Measurements from ENCODE around the gene PLPPR2. TPM values are rescaled to one million over a fixed set of nuclear protein-coding genes. Genes with fewer than 3 reads are reported as not detected.

Gene PLPPR2
- total RNA-seq: 10.0 and 11.3 TPM in 2 replicates

GRCh38 chr19:11355160-11356073 lies at the start of gene PLPPR2:
Gene PLPPR2 (plus strand): TSS chr19:11355432. CDS start chr19:11357674, 2,242 bp downstream.

GRCh38 chr19:11339254-11340098 lies 15.8 kb upstream of the PLPPR2 start, which contains the start of gene RAB3D:
Gene RAB3D (minus strand): TSS chr19:11339657. CDS start chr19:11337399, 2,258 bp downstream.

GRCh38 chr19:11346104-11346940 lies 8.9 kb upstream of the PLPPR2 start, which contains the start of the genes CCDC159 and TMEM205:
Gene CCDC159 (plus strand): TSS chr19:11346519. CDS start chr19:11346607, 88 bp downstream.
Gene TMEM205 (minus strand): TSS chr19:11346268. CDS start chr19:11345619, 649 bp downstream.

GRCh38 chr19:11374433-11375142 lies 19.4 kb downstream of the PLPPR2 start, which contains the start of gene SWSAP1:
Gene SWSAP1 (plus strand): TSS chr19:11374666. CDS start chr19:11374681, 15 bp downstream.

Small RNA genes within 50 kb of the gene (small RNA-seq; reads per million reads assigned to genes)
- not detected for gene RF00019

Other genes starting within 250 kb of the PLPPR2 start
- gene SPC24, start 199.7 kb upstream of the PLPPR2 start, total RNA-seq: 53.2 and 79.5 TPM in 2 replicates
- gene KANK2, start 157.9 kb upstream of the PLPPR2 start, total RNA-seq: 53.1 and 70.1 TPM in 2 replicates
- gene ANGPTL8, start 115.8 kb upstream of the PLPPR2 start, total RNA-seq: not detected in 2 replicates
- 113 and 160 TPM in 2 replicates for gene DOCK6, start 92.9 kb upstream of the PLPPR2 start, total RNA-seq
- not detected in 2 replicates for gene TSPAN16, start 59.3 kb upstream of the PLPPR2 start, total RNA-seq
- gene RAB3D, start 15.8 kb upstream of the PLPPR2 start, total RNA-seq: 44.4 and 51.0 TPM in 2 replicates
- 97.9 and 112 TPM in 2 replicates for gene TMEM205, start 9.2 kb upstream of the PLPPR2 start, total RNA-seq
- gene CCDC159, start 8.9 kb upstream of the PLPPR2 start, total RNA-seq: 7.6 and 9.6 TPM in 2 replicates
- 0.80 and 1.2 TPM in 2 replicates for gene SWSAP1, start 19.2 kb downstream of the PLPPR2 start, total RNA-seq
- gene EPOR, start 28.9 kb downstream of the PLPPR2 start, total RNA-seq: 7.7 and 9.0 TPM in 2 replicates
- 2.9 and 3.9 TPM in 2 replicates for gene RGL3, start 63.9 kb downstream of the PLPPR2 start, total RNA-seq
- gene ODAD3, start 79.7 kb downstream of the PLPPR2 start, total RNA-seq: 0.50 TPM in 1 of 2 replicates, not detected in the other
- 120 and 121 TPM in 2 replicates for gene PRKCSH, start 80.2 kb downstream of the PLPPR2 start, total RNA-seq
- not detected in 2 replicates for gene ELAVL3, start 125.6 kb downstream of the PLPPR2 start, total RNA-seq
- 3.9 and 4.0 TPM in 2 replicates for gene ZNF653, start 150.4 kb downstream of the PLPPR2 start, total RNA-seq
- gene ECSIT, start 173.7 kb downstream of the PLPPR2 start, total RNA-seq: 25.7 and 31.1 TPM in 2 replicates
- 0.13 TPM in 1 of 2 replicates, not detected in the other for gene CNN1, start 183.4 kb downstream of the PLPPR2 start, total RNA-seq
- gene ELOF1, start 203.8 kb downstream of the PLPPR2 start, total RNA-seq: 25.1 and 27.8 TPM in 2 replicates
- gene ACP5, start 222.2 kb downstream of the PLPPR2 start, total RNA-seq: not detected in 2 replicates
- gene ZNF627, start 242.1 kb downstream of the PLPPR2 start, total RNA-seq: 17.6 and 18.6 TPM in 2 replicates